Smooth muscle cell (in vitro differentiated cells): Measurements from ENCODE around the gene MYL10. TPM values are rescaled to one million over a fixed set of nuclear protein-coding genes. Genes with fewer than 3 reads are reported as not detected.

Source experiments
- DNase-seq: peaks from one replicate; lab custom pipeline; 2025; ENCODE audit not compliant: unreplicated experiment; lab: John Stamatoyannopoulos, UW
- H2AFZ ChIP-seq: fragments of 200-600 bp; sonication (generic); 2 replicates; pipeline ENCODE4 v1.6.0; 2016; ENCODE audit warnings: antibody characterized with exemption, low read depth, mild to moderate bottlenecking
- H3F3A ChIP-seq: fragments of 200-600 bp; sonication (generic); 2 replicates; pipeline ENCODE4 v1.6.0; 2017; ENCODE audit warnings: antibody characterized with exemption, low read depth
- H3K27ac ChIP-seq: fragments of 200-600 bp; sonication (generic); 2 replicates; pipeline ENCODE4 v1.5.1; 2016; ENCODE audit warnings: low read depth, mild to moderate bottlenecking
- H3K27me3 ChIP-seq: fragments of 200-600 bp; sonication (generic); 2 replicates; pipeline ENCODE4 v1.6.1; 2016; ENCODE audit warnings: low read depth, mild to moderate bottlenecking
- H3K36me3 ChIP-seq: fragments of 200-600 bp; sonication (generic); 2 replicates; pipeline ENCODE4 v1.5.1; 2016; ENCODE audit warnings: low read depth
- H3K4me1 ChIP-seq: fragments of 200-600 bp; sonication (generic); 2 replicates; pipeline ENCODE4 v1.5.1; 2016; ENCODE audit warnings: low read depth
- H3K4me2 ChIP-seq: fragments of 200-600 bp; sonication (generic); 2 replicates; pipeline ENCODE4 v1.6.0; 2016; ENCODE audit warnings: mild to moderate bottlenecking
- H3K4me3 ChIP-seq: fragments of 200-600 bp; sonication (generic); 2 replicates; pipeline ENCODE4 v1.5.1; 2016; ENCODE audit warnings: mild to moderate bottlenecking
- H3K79me2 ChIP-seq: fragments of 200-600 bp; sonication (generic); 2 replicates; pipeline ENCODE4 v1.6.0; 2016; ENCODE audit warnings: low read depth, mild to moderate bottlenecking
- H3K9ac ChIP-seq: fragments of 200-600 bp; sonication (generic); 2 replicates; pipeline ENCODE4 v1.6.0; 2016; ENCODE audit warnings: low read depth
- H3K9me3 ChIP-seq: fragments of 200-600 bp; sonication (generic); replicated peaks from 2 replicates; pipeline ENCODE4 v1.5.1; 2016; ENCODE audit warnings: low read depth
- H4K20me1 ChIP-seq: fragments of 200-600 bp; sonication (generic); 2 replicates; pipeline ENCODE4 v1.6.0; 2016; ENCODE audit warnings: low read depth
- CTCF ChIP-seq: fragments of 200-600 bp; sonication (generic); IDR thresholded peaks from 2 replicates; pipeline ENCODE4 v1.5.1; 2017; ENCODE audit warnings: borderline replicate concordance, mild to moderate bottlenecking, antibody characterized with exemption; ENCODE audit not compliant: insufficient read depth, poor library complexity, severe bottlenecking
- WGBS: methylation state at CpG from one replicate; pipeline ENCODE4 v1.1.7; 2016; ENCODE audit warnings: low lambda C conversion rate; 5-methylcytosine and 5-hydroxymethylcytosine counted together
- polyA plus RNA-seq: library from polyadenylated mRNA; unstranded; fragments of >200 nt; fragmentation: Nextera tagmentation; extraction: Ambion mirVana; gene quantifications from 2 replicates; pipeline ENCODE4 v1.2.1, GENCODE V29; 2016
- total RNA-seq: library from RNA; depleted of rRNA; stranded (reverse); fragments of >200 nt; gene quantifications from 2 replicates; pipeline ENCODE4 v1.2.3, GENCODE V29; 2014

Gene MYL10
- total and polyA plus RNA-seq, 2 experiments from 2014 or later = 5.3 to 32.7 TPM

- no peak overlapping the region for H2AFZ ChIP-seq
- DNase-seq = no peak
- TF ChIP-seq CTCF = no peak
Observed at GRCh38 chr7:101615446-101615845, 13.7 kb downstream of the MYL10 start.

GRCh38 chr7:101614939-101615302 is 14.2 kb downstream of the MYL10 start:
- Histone ChIP-seq H3K4me1 (peaks cover 12% of the 10 kb centered on the region), H3K36me3 (no peaks in the 10 kb centered on the region), H3K79me2 (no peaks in the 10 kb centered on the region), H3K27me3 (no peaks in the 10 kb centered on the region), H3K4me3 (no peak overlapping the region), H3K27ac (peak overlapping the region; percentile 93), H3K4me2 (peak overlapping the region; percentile 50), H3K9ac (peak overlapping the region; percentile 73), H3F3A (peaks cover 6% of the 10 kb centered on the region), H2AFZ (no peak overlapping the region), H3K9me3 (no peaks in the 10 kb centered on the region), H4K20me1 (no peaks in the 10 kb centered on the region)
- no peak for TF ChIP-seq CTCF
- 30% methylated on average over 9 of the region's 9 CpGs for whole genome bisulfite sequencing
- no peak for DNase-seq

More at GRCh38 chr7:101615446-101615845, 13.7 kb downstream of the MYL10 start:
- Histone ChIP-seq H4K20me1 (no peaks in the 10 kb centered on the region), H3K9me3 (no peaks in the 10 kb centered on the region), H3K4me2 (no peak overlapping the region), H3K4me1 (peaks cover 12% of the 10 kb centered on the region), H3K4me3 (no peak overlapping the region), H3K9ac (no peak overlapping the region), H3F3A (peaks cover 9% of the 10 kb centered on the region), H3K79me2 (no peaks in the 10 kb centered on the region), H3K27ac (peak overlapping the region; percentile 93), H3K27me3 (no peaks in the 10 kb centered on the region), H3K36me3 (no peaks in the 10 kb centered on the region)
- WGBS = 92% methylated on average over 8 of the region's 8 CpGs

GRCh38 chr7:101614098-101614938 is 14.8 kb downstream of the MYL10 start:
- Histone ChIP-seq H2AFZ (no peak overlapping the region), H3K4me3 (no peak overlapping the region), H3K9me3 (no peaks in the 10 kb centered on the region), H3K27ac (peak overlapping the region; percentile 93), H3K9ac (peak overlapping the region; percentile 73), H3K4me2 (peak overlapping the region; percentile 53), H3K79me2 (no peaks in the 10 kb centered on the region), H3K36me3 (no peaks in the 10 kb centered on the region), H4K20me1 (no peaks in the 10 kb centered on the region), H3K4me1 (peaks cover 12% of the 10 kb centered on the region), H3F3A (peaks cover 6% of the 10 kb centered on the region), H3K27me3 (no peaks in the 10 kb centered on the region)
- TF ChIP-seq CTCF = no peak
- 22% methylated on average over 13 of the region's 13 CpGs for WGBS
- DNase-seq = no peak
